Measurements from ENCODE around the gene NCCRP1.

- TF ChIP-seq CTCF (IDR thresholded peaks at IDR 0.05) (no peak), POLR2AphosphoS5 (IDR thresholded peaks at IDR 0.05) (no peak), EP300 (IDR thresholded peaks at IDR 0.05) (no peak)
Observed at GRCh38 chr19:39193803-39194202, 3.0 kb upstream of the NCCRP1 start.

Data from esophagus muscularis mucosa (tissue), 4 donors.